Esophagus squamous epithelium (tissue), 5 donors: ENCODE data around the gene SLC24A3. TPM values are rescaled to one million over a fixed set of nuclear protein-coding genes. Genes with fewer than 3 reads are reported as not detected.

ENCODE experiments used
- DNase-seq: peaks from one replicate; lab custom pipeline; 2025; lab: John Stamatoyannopoulos, UW
- H3K27ac ChIP-seq, 4 donors: fragments of 200-600 bp; sonication (generic); one replicate each; pipeline ENCODE4 v1.5.1; 2016 to 2019; ENCODE audit warnings: mild to moderate bottlenecking in 1 of 4
- H3K27me3 ChIP-seq, 4 donors: fragments of 200-600 bp; sonication (generic); 1 replicate in 3 of 4; 2 replicates in 1 of 4; pipeline versions ENCODE4 v1.5.1 to v1.6.0; 2017 to 2021; ENCODE audit warnings: antibody characterized with exemption in 1 of 4
- H3K36me3 ChIP-seq, 3 donors: fragments of 200-600 bp; sonication (generic); one replicate each; pipeline ENCODE4 v1.5.1; 2016 to 2019
- H3K4me1 ChIP-seq, 3 donors: fragments of 200-600 bp; sonication (generic); one replicate each; pipeline ENCODE4 v1.5.1; 2017 to 2019
- H3K4me3 ChIP-seq, 4 donors: fragments of 200-600 bp; sonication (generic); 1 replicate in 3 of 4; 2 replicates in 1 of 4; pipeline ENCODE4 v1.5.1; 2016 to 2019; ENCODE audit warnings: mild to moderate bottlenecking in 2 of 4, moderate library complexity in 1 of 4
- H3K9me3 ChIP-seq, 3 donors: fragments of 200-600 bp; sonication (generic); one replicate each; pipeline ENCODE4 v1.5.1; 2016 to 2019
- POLR2A ChIP-seq, 4 donors: fragments of 450-650 bp; IDR thresholded peaks; one replicate each; pipeline ENCODE4 v1.6.1; 2017; ENCODE audit warnings: antibody characterized with exemption in 4 of 4, mild to moderate bottlenecking in 4 of 4, moderate library complexity in 3 of 4
- WGBS, 2 donors: methylation state at CpG; one replicate each; pipeline ENCODE4 v1.1.5; 2018; 5-methylcytosine and 5-hydroxymethylcytosine counted together
- intact Hi-C: fragments of 100-400 bp; cut with DNase I; formaldehyde crosslinking; loops from one replicate; pipeline ENCODE4 v1.15.0; 2022
- total RNA-seq, 4 donors: library from RNA; depleted of rRNA; stranded (reverse); fragments of >200 nt; gene quantifications; one replicate each; pipeline ENCODE4 v1.1.0, GENCODE V29; 2016
- TF ChIP-seq, protein P1 (sequence below), 6 experiments: fragments of 450-650 bp in 4 of 6; fragments of 200-600 bp in 2 of 6; sonication (generic) in 2 of 6; IDR thresholded peaks; one replicate each; pipeline ENCODE4 v1.5.1; 2016 to 2019; ENCODE audit warnings: antibody characterized with exemption in 6 of 6, mild to moderate bottlenecking in 4 of 6, moderate library complexity in 4 of 6
- donor health status: DM: yes; HTN: yes; CAD: no.

Gene SLC24A3
- total RNA-seq, 4 donors from 2014 or later: 3.0 to 8.2 (median 6.1) TPM

- Histone ChIP-seq H3K4me3 (no peak overlapping the region), H3K4me1 (no peaks in the 10 kb centered on the region), H3K36me3 (no peaks in the 10 kb centered on the region), H3K27ac (no peak overlapping the region), H3K27me3 (no peaks in the 10 kb centered on the region), H3K9me3 (no peaks in the 10 kb centered on the region)
- no peak for DNase-seq
- intact Hi-C loops: no loop called here
- 68 to 71% methylated on average over 5 of the region's 5 CpGs for WGBS, 2 donors
- TF ChIP-seq, protein P1, sequence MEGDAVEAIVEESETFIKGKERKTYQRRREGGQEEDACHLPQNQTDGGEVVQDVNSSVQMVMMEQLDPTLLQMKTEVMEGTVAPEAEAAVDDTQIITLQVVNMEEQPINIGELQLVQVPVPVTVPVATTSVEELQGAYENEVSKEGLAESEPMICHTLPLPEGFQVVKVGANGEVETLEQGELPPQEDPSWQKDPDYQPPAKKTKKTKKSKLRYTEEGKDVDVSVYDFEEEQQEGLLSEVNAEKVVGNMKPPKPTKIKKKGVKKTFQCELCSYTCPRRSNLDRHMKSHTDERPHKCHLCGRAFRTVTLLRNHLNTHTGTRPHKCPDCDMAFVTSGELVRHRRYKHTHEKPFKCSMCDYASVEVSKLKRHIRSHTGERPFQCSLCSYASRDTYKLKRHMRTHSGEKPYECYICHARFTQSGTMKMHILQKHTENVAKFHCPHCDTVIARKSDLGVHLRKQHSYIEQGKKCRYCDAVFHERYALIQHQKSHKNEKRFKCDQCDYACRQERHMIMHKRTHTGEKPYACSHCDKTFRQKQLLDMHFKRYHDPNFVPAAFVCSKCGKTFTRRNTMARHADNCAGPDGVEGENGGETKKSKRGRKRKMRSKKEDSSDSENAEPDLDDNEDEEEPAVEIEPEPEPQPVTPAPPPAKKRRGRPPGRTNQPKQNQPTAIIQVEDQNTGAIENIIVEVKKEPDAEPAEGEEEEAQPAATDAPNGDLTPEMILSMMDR (IDR thresholded peaks at IDR 0.05): no peak
- no peak for TF ChIP-seq POLR2A (IDR thresholded peaks at IDR 0.05)
Observed at GRCh38 chr20:19618711-19619110, 406.3 kb downstream of the SLC24A3 start.

DNA sequence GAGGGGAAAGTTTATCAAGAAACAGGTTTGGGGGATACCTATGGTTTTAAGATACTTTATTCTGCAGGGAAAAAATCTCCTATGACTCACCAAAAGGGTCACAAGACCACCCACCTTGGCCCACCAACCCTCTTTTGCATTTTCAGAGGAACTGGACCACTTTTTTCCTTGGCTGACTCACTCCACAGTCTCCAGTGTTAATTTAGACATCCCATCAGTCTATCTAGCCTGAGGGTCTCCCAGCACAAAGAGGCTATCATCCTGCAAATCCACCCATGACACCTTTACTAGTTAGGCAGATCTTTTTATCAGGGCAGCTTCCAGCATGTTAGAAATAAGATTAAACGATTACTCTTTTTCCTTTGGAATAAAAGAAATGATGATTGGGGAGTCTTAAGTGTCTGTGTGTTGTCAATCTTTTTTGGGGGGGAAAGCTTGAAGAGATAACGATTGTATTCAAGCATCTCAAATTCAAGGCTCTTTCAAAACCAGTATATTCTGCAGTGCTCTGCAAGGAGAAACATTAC lies 407.5 kb downstream of the SLC24A3 start:
- 27 to 34% methylated on average over 2 of the region's 2 CpGs for WGBS, 2 donors
- no peak for DNase-seq
- intact Hi-C loops: no loop called here

GRCh38 chr20:19620446-19620845 lies 408.0 kb downstream of the SLC24A3 start:
- WGBS, 2 donors: 30% methylated on average over 2 of the region's 2 CpGs
- TF ChIP-seq, protein P1 (IDR thresholded peaks at IDR 0.05): no peak
- TF ChIP-seq POLR2A (IDR thresholded peaks at IDR 0.05): no peak

More for the DNA sequence above, 407.5 kb downstream of the SLC24A3 start:
- no peaks in the 10 kb centered on the region for H3K9me3 ChIP-seq
- no peaks in the 10 kb centered on the region for H3K36me3 ChIP-seq
- H3K27ac ChIP-seq: no peak overlapping the region
- no peaks in the 10 kb centered on the region for H3K4me1 ChIP-seq
- TF ChIP-seq POLR2A (IDR thresholded peaks at IDR 0.05): no peak
- TF ChIP-seq, protein P1 (IDR thresholded peaks at IDR 0.05): no peak
- no peaks in the 10 kb centered on the region for H3K27me3 ChIP-seq
- no peak overlapping the region for H3K4me3 ChIP-seq

GRCh38 chr20:19621072-19621471 lies 408.6 kb downstream of the SLC24A3 start:
- intact Hi-C loops: no loop called here
- Histone ChIP-seq H3K36me3 (no peaks in the 10 kb centered on the region), H3K4me1 (no peaks in the 10 kb centered on the region), H3K4me3 (no peak overlapping the region), H3K9me3 (no peaks in the 10 kb centered on the region), H3K27ac (no peak overlapping the region), H3K27me3 (no peaks in the 10 kb centered on the region)
- TF ChIP-seq, protein P1 (IDR thresholded peaks at IDR 0.05): no peak
- no peak for TF ChIP-seq POLR2A (IDR thresholded peaks at IDR 0.05)
- no peak for DNase-seq
- WGBS, 2 donors: 77 to 100% methylated on average over 1 of the region's 1 CpG

More at GRCh38 chr20:19620446-19620845, 408.0 kb downstream of the SLC24A3 start:
- H3K36me3 ChIP-seq: no peaks in the 10 kb centered on the region
- H3K9me3 ChIP-seq: no peaks in the 10 kb centered on the region
- intact Hi-C loops: no loop called here
- no peaks in the 10 kb centered on the region for H3K4me1 ChIP-seq
- H3K4me3 ChIP-seq: no peak overlapping the region
- H3K27me3 ChIP-seq: no peaks in the 10 kb centered on the region
- H3K27ac ChIP-seq: no peak overlapping the region
- DNase-seq: no peak

GRCh38 chr20:19624221-19624965 lies 412.0 kb downstream of the SLC24A3 start:
- no peak for DNase-seq
- no peaks in the 10 kb centered on the region for H3K9me3 ChIP-seq
- WGBS, 2 donors: 68 to 83% methylated on average over 3 of the region's 3 CpGs
- H3K27ac ChIP-seq: no peak overlapping the region
- no peaks in the 10 kb centered on the region for H3K36me3 ChIP-seq
- H3K4me1 ChIP-seq: no peaks in the 10 kb centered on the region
- TF ChIP-seq, protein P1 (IDR thresholded peaks at IDR 0.05): no peak
- no peak for TF ChIP-seq POLR2A (IDR thresholded peaks at IDR 0.05)
- no peak overlapping the region for H3K4me3 ChIP-seq
- intact Hi-C loops: no loop called here
- H3K27me3 ChIP-seq: no peaks in the 10 kb centered on the region
